ENCODE results near the gene ADD2.
"Not testable (repeated sequence)": the region's sequence is repeated elsewhere in the genome, so short reads cannot be mapped to it uniquely, and the experiment has no call there.

Gene ADD2

DNA sequence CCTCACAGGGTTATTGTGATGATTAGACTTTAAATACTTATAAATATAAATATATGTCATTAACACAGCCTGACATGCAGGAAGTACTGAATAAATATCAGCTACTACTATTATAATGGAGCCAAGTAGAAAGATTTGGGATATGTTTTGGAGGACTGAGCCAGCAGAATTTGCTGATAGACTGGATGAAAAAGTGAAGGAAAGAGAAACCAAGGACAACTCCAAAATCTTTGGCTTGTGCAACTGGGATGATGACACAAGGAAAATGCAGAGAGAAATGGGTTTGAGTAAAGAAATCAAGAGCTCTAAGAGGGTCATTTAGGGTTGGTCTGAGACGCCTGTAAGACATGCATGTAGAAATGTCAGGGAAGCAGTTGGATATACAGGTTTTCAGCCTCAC lies 15.6 kb downstream of the ADD2 start:
- FAIRE-seq (no peak), DNase-seq (ENCODE audit: low spot score) (no peak)

- FAIRE-seq (no peak), DNase-seq (ENCODE audit: low spot score) (no peak)
Observed at GRCh38 chr2:70751881-70752280, 16.1 kb downstream of the ADD2 start.

DNA sequence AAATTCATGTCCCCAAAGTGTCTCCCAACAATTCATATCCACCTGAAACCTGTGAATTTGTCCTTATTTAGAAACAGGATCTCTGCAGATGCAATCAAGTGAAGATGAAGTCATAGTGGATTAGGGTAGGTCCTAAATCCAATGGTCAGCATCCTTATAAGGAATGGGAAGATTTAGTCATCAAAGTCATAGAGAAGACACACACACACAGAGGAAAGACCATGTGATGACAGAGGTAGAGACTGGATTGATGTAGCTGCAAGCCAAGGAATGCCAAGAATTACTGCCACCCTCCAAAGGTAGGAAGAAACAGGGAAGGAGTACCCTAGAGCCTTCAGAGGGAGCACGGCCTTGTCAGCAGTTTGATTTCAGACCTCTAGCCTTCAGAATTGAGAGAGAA lies 17.7 kb downstream of the ADD2 start:
- FAIRE-seq: no peak

DNA sequence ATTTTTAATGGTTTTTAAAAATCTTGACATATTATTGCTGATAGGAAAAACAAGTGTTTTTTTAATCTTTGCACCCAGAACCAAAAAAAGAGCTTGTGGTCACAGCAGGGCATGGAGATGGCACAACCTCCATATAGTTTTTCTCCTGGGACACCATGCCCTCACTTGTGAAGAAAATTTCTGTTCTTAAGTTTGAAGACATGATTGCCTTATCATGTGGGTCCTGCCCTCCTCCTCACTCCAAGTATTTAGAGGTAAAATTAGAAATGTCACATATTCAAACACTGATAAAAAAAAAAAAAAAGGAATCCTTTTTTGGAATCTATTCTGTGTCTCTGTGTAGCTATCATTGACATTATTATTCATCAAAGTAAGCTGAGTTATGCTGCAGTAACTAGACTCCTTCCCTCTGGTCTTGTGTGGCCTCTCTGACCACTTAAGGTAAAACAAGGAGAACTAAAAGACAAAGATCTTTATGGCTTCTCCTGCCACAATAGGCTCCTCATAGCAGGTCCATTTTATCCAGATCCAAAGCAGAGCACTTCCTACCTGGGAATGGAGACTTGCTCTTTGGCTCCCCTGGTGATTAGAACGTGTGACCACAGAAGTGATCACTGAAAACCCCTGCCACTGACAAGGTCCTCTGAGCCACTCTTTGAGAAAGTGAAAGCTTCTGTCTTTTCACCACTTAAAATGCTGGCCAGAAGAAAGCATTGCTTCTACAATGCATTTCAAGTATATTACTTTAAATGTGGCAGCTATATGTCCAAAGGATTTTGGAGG lies 19.8 kb downstream of the ADD2 start:
- FAIRE-seq (no peak), DNase-seq (ENCODE audit: low spot score) (no peak)

More for the DNA sequence above, 17.7 kb downstream of the ADD2 start:
- no peak for DNase-seq (ENCODE audit: low spot score)

DNA sequence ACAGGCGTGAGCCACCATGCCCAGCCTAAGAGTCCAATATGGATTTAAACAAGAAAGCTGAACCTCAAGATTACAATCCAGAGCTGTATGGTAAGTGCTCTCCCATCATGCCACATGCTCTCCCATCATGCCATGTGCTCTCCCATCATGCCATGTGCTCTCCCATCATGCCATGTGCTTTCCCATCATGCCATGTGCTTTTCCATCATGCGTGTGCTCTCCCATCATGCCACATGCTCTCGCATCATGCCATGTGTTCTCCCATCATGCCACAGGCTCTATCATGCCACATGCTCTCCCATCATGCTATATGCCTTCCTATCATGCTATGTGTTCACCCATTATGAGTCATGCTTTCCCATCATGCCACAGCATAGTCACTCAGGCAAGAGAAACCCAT lies 20.7 kb downstream of the ADD2 start:
- FAIRE-seq: no peak

GRCh38 chr2:70746094-70746974 lies 21.7 kb downstream of the ADD2 start:
- FAIRE-seq: no peak
- DNase-seq (ENCODE audit: low spot score): no peak

More for the DNA sequence above, 20.7 kb downstream of the ADD2 start:
- no peak for DNase-seq (ENCODE audit: low spot score)

DNA sequence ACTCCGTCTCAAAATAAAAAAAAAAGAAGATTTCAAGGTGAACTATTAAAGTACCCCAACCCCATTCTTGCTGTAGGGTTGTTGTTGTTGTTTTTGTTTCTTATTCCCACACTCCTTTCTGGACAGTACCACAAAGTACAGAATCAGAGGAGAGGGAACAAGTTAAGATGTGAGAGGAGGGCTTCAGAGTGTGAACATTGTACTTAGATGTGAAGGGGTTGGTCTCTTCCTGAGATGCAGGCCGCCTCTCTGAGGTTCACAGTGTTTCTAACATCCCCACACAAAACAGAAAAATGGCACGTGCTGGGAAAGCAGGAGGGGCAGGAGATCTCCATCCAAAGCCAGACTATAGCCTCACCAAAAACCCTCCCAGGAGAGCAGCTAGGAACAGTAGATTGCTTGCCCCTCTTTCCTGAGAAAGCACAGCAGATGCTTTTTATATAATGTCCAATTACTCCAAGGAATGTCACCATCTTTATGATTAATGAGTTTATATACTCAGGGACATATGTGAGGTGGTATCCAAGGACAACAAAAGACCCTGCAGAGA lies 22.6 kb downstream of the ADD2 start:
- no peak for FAIRE-seq
- DNase-seq (ENCODE audit: low spot score): no peak

GRCh38 chr2:70744397-70744796 lies 23.6 kb downstream of the ADD2 start:
- FAIRE-seq (no peak), DNase-seq (ENCODE audit: low spot score) (no peak)

DNA sequence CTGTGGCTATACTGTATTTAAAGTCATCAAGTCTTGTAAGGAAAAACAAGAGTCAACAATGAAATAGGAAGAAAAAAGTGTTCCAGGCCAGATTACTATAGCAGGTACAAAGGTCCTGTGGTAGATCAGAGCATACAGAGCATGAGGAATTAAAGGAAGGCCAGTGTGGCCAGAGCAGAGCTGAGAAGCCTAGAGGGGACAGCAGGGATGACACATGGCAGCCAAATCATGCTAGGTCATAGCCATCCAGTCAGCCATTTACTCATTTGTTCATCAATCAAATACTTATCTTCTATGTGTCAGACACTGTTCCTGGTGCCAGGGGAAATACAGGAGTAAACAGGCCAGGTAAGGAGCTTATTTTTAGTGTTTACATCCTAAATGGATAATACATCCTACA lies 24.3 kb downstream of the ADD2 start:
- no peak for DNase-seq (ENCODE audit: low spot score)

GRCh38 chr2:70743068-70743467 lies 24.9 kb downstream of the ADD2 start:
- no peak for FAIRE-seq
- no peak for DNase-seq (ENCODE audit: low spot score)

More for the DNA sequence above, 24.3 kb downstream of the ADD2 start:
- FAIRE-seq: no peak

DNA sequence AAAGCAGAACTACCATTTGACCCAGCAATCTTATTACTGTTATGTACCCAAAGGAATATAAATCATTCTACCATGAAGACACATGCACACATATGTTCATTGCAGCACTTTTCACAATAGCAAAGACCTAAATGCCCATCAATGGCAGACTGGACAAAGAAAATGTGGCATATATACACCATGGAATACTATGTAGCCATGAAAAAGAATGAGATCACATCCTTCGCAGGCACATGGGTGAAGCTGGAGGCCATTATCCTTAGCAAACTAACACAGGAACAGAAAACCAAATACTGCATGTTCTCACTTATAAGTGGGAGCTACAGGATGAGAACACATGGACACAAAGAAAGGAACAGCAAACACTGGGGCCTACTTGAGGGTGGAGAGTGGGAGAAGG lies 28.5 kb downstream of the ADD2 start:
- DNase-seq (ENCODE audit: low spot score); FAIRE-seq: not testable (repeated sequence)

GRCh38 chr2:70738159-70738558 lies 29.8 kb downstream of the ADD2 start:
- no peak for FAIRE-seq
- DNase-seq (ENCODE audit: low spot score): no peak

- FAIRE-seq (no peak), DNase-seq (ENCODE audit: low spot score) (no peak)
Observed at GRCh38 chr2:70735071-70735470, 32.9 kb downstream of the ADD2 start.

DNA sequence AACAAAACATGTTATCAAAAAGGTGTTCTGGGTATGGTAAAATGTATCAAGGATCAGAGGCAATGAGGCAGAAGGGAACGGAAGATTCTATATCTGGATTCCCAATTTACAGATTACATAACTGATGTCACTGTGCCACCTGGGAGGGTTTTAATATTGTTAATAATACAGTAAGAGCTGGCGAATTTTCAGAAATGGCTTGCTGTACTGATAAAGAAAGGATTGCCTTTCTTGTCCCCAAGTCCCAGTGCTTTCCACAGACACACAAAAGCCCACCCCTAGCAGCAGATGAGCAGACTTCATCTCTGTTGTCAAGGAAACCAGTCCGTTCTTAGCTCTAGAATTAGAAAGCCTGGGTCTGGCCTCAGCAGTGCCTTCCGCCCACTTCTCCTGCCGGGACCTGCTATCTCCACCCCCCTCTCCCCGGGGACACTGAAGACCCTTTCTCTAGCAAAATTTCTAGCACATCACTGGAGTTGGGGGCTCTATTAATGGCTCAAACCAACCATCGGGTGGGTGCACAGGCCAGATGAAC lies 34.3 kb downstream of the ADD2 start:
- no peak for FAIRE-seq
- no peak for DNase-seq (ENCODE audit: low spot score)

GRCh38 chr2:70732766-70733645 lies 35.0 kb downstream of the ADD2 start:
- no peak for FAIRE-seq
- DNase-seq (ENCODE audit: low spot score): no peak

DNA sequence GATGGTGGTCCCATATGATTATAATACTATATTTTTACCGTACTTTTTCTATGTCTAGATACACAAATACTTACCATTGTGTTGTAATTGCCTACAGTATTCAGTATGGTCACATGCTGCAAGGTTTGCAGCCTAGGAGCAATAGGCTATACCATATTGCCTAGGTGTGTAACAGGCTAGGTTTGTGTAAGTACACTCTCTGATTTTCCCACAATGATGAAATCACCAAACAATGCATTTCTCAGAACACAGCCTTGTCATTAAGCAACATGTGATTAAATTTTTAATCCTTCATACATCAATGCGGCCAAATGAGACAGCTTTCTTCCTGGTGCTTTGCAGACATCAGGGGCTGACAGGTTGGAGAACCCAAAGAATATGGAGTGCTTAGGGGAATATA lies 37.3 kb downstream of the ADD2 start:
- DNase-seq (ENCODE audit: low spot score) (no peak), FAIRE-seq (no peak)

- no peak for DNase-seq (ENCODE audit: low spot score)
- FAIRE-seq: no peak
Observed at GRCh38 chr2:70729647-70730046, 38.4 kb downstream of the ADD2 start.

- FAIRE-seq (no peak), DNase-seq (ENCODE audit: low spot score) (no peak)
Observed at GRCh38 chr2:70728128-70728527, 39.9 kb downstream of the ADD2 start.

- peak; percentile 10 for FAIRE-seq
- peak; percentile 68 for DNase-seq (ENCODE audit: low spot score)
Observed at GRCh38 chr2:70726947-70727725, 40.9 kb downstream of the ADD2 start.

DNA sequence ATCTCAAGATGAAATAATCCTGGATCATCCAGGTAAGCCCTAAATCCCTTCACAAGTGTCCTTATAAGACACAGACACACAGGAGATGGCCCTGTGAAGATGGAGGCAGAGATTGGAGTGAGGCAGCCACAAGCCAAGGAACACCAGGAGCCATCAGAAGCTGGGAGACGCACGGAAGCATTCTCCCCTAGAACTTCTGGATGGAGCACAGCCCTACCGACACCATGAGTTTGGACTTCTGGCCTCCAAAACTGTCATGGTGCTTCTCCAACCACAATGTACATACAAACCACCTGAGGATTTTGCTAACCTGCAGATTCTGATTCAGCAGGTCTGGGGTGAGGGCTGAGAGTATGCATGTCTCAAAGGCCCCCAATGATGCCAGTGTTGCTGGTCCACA lies 42.5 kb downstream of the ADD2 start:
- DNase-seq (ENCODE audit: low spot score): no peak
- FAIRE-seq: no peak

Data from RCC 7860 (cell line).